GM10266 (cell line): ENCODE results near the gene NBEAL1.
"Not testable (repeated sequence)": the region's sequence is repeated elsewhere in the genome, so short reads cannot be mapped to it uniquely, and the experiment has no call there.

Source experiments
- DNase-seq: peaks from one replicate; pipeline ENCODE4 v3.0.0; 2012; ENCODE audit errors: extremely low spot score
- TF ChIP-seq, protein P1 (sequence below): IDR thresholded peaks from 2 replicates; pipeline ENCODE4 v1.5.1; 2012; ENCODE audit warnings: mild to moderate bottlenecking, low read depth; ENCODE audit not compliant: control insufficient read depth, insufficient read depth; ENCODE audit errors: missing control alignments

Gene NBEAL1

GRCh38 chr2:203083328-203083727 lies 68.7 kb downstream of the NBEAL1 start:
- DNase-seq = no peak
- TF ChIP-seq, protein P1, sequence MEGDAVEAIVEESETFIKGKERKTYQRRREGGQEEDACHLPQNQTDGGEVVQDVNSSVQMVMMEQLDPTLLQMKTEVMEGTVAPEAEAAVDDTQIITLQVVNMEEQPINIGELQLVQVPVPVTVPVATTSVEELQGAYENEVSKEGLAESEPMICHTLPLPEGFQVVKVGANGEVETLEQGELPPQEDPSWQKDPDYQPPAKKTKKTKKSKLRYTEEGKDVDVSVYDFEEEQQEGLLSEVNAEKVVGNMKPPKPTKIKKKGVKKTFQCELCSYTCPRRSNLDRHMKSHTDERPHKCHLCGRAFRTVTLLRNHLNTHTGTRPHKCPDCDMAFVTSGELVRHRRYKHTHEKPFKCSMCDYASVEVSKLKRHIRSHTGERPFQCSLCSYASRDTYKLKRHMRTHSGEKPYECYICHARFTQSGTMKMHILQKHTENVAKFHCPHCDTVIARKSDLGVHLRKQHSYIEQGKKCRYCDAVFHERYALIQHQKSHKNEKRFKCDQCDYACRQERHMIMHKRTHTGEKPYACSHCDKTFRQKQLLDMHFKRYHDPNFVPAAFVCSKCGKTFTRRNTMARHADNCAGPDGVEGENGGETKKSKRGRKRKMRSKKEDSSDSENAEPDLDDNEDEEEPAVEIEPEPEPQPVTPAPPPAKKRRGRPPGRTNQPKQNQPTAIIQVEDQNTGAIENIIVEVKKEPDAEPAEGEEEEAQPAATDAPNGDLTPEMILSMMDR = no peak

DNA sequence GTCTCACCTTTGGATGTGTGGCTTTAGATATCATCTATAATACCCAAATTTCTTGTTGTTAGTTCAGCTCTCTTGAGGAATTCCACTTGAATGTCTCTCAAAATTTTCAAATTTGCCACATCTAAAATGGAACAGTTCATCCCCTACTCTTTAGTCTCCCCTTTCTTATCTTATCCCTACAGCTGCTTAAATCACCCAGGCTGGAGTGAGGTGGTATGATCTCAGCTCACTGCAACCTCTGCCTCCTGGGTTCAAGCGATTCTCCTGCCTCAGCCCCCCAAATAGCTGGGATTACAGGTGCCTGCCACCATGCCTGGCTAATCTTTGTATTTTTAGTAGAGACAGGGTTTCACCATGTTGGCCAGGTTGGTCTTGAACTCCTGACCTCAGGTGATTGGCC lies 71.7 kb downstream of the NBEAL1 start:
- DNase-seq = not testable (repeated sequence)

GRCh38 chr2:203090721-203091120 lies 76.0 kb downstream of the NBEAL1 start:
- DNase-seq = not testable (repeated sequence)

GRCh38 chr2:203097735-203098134 lies 83.1 kb downstream of the NBEAL1 start:
- TF ChIP-seq, protein P1 = no peak
- no peak for DNase-seq

GRCh38 chr2:203102357-203102756 lies 87.7 kb downstream of the NBEAL1 start:
- DNase-seq = not testable (repeated sequence)

GRCh38 chr2:203104273-203104672 lies 89.6 kb downstream of the NBEAL1 start:
- DNase-seq = no peak
- TF ChIP-seq, protein P1 = no peak

GRCh38 chr2:203105996-203106395 lies 91.3 kb downstream of the NBEAL1 start:
- DNase-seq = no peak
- TF ChIP-seq, protein P1 = no peak

- DNase-seq = not testable (repeated sequence)
Measured at GRCh38 chr2:203110496-203110895, 95.8 kb downstream of the NBEAL1 start.

- DNase-seq = no peak
Measured at GRCh38 chr2:203112342-203112741, 97.7 kb downstream of the NBEAL1 start.

GRCh38 chr2:203115201-203115700 lies 100.6 kb downstream of the NBEAL1 start:
- not testable (repeated sequence) for DNase-seq

More at GRCh38 chr2:203112342-203112741, 97.7 kb downstream of the NBEAL1 start:
- TF ChIP-seq, protein P1 = no peak
